ENCODE data around the gene MEIS2. TPM values are rescaled to one million over a fixed set of nuclear protein-coding genes. Genes with fewer than 3 reads are reported as not detected.

Gene MEIS2
- total and polyA plus RNA-seq, 7 donors = 1.4 to 154 (median 76.0) TPM

- Histone ChIP-seq H3K27ac (peak overlapping the region in 1 of 4 donors; percentile 5), H3K4me1 (peaks cover 0 to 32% (median 14%) of the 10 kb centered on the region in 4 donors), H3K27me3 (no peaks in the 10 kb centered on the region), H3K4me3 (no peak overlapping the region), H3K9me3 (no peaks in the 10 kb centered on the region), H3K36me3 (peaks cover 0 to 8% (median 0%) of the 10 kb centered on the region in 4 donors)
- 89 to 92% methylated on average over 5 of the region's 5 CpGs for WGBS, 2 donors
- intact Hi-C loops (cut with DNase I) = no loop called here
- TF ChIP-seq POLR2A (IDR thresholded peaks at IDR 0.05) (no peak), EP300 (IDR thresholded peaks at IDR 0.05) (no peak), POLR2AphosphoS5 (IDR thresholded peaks at IDR 0.05) (no peak), CTCF (IDR thresholded peaks at IDR 0.05) (no peak)
- DNase-seq = no peak
Measured at GRCh38 chr15:36933255-36933990, 166.9 kb downstream of the MEIS2 start.

- no peak overlapping the region for H3K4me3 ChIP-seq
- WGBS, 2 donors = 87 to 93% methylated on average over 5 of the region's 5 CpGs
- peaks cover 0 to 8% (median 0%) of the 10 kb centered on the region in 4 donors for H3K36me3 ChIP-seq
- H3K4me1 ChIP-seq = peaks cover 0 to 38% (median 20%) of the 10 kb centered on the region in 4 donors
- no peaks in the 10 kb centered on the region for H3K9me3 ChIP-seq
- intact Hi-C loops (cut with DNase I) = no loop called here
- H3K27ac ChIP-seq = no peak overlapping the region
- TF ChIP-seq POLR2A (IDR thresholded peaks at IDR 0.05) = no peak
- H3K27me3 ChIP-seq = no peaks in the 10 kb centered on the region
- DNase-seq = no peak
Measured at GRCh38 chr15:36932070-36932469, 168.3 kb downstream of the MEIS2 start.

GRCh38 chr15:36931434-36931833, 168.9 kb downstream of the MEIS2 start:
- H3K27ac ChIP-seq = no peak overlapping the region
- H3K4me1 ChIP-seq = peaks cover 0 to 44% (median 26%) of the 10 kb centered on the region in 4 donors
- no peak for TF ChIP-seq POLR2A (IDR thresholded peaks at IDR 0.05)
- TF ChIP-seq EP300 (IDR thresholded peaks at IDR 0.05) = no peak
- no peak for TF ChIP-seq POLR2AphosphoS5 (IDR thresholded peaks at IDR 0.05)
- no peak for TF ChIP-seq CTCF (IDR thresholded peaks at IDR 0.05)
- no peak for DNase-seq
- 59 to 60% methylated on average over 3 of the region's 3 CpGs for WGBS, 2 donors
- no peaks in the 10 kb centered on the region for H3K9me3 ChIP-seq
- H3K27me3 ChIP-seq = no peaks in the 10 kb centered on the region
- no peak overlapping the region for H3K4me3 ChIP-seq
- intact Hi-C loops (cut with DNase I) = no loop called here
- H3K36me3 ChIP-seq = peaks cover 0 to 8% (median 0%) of the 10 kb centered on the region in 4 donors

- Histone ChIP-seq H3K4me1 (peaks cover 0 to 51% (median 48%) of the 10 kb centered on the region in 4 donors), H3K4me3 (no peak overlapping the region), H3K9me3 (no peaks in the 10 kb centered on the region), H3K27me3 (no peaks in the 10 kb centered on the region), H3K27ac (peak overlapping the region in 3 of 4 donors; percentile 43 to 58 (median 47)), H3K36me3 (peaks cover 0 to 8% (median 0%) of the 10 kb centered on the region in 4 donors)
- no peak for DNase-seq
- no peak for TF ChIP-seq EP300 (IDR thresholded peaks at IDR 0.05)
- no peak for TF ChIP-seq POLR2AphosphoS5 (IDR thresholded peaks at IDR 0.05)
- no peak for TF ChIP-seq CTCF (IDR thresholded peaks at IDR 0.05)
- no peak for TF ChIP-seq POLR2A (IDR thresholded peaks at IDR 0.05)
- 54 to 77% methylated on average over 3 of the region's 3 CpGs for WGBS, 2 donors
- intact Hi-C loops (cut with DNase I) = no loop called here
Measured at GRCh38 chr15:36926427-36926825, 173.9 kb downstream of the MEIS2 start.

DNA sequence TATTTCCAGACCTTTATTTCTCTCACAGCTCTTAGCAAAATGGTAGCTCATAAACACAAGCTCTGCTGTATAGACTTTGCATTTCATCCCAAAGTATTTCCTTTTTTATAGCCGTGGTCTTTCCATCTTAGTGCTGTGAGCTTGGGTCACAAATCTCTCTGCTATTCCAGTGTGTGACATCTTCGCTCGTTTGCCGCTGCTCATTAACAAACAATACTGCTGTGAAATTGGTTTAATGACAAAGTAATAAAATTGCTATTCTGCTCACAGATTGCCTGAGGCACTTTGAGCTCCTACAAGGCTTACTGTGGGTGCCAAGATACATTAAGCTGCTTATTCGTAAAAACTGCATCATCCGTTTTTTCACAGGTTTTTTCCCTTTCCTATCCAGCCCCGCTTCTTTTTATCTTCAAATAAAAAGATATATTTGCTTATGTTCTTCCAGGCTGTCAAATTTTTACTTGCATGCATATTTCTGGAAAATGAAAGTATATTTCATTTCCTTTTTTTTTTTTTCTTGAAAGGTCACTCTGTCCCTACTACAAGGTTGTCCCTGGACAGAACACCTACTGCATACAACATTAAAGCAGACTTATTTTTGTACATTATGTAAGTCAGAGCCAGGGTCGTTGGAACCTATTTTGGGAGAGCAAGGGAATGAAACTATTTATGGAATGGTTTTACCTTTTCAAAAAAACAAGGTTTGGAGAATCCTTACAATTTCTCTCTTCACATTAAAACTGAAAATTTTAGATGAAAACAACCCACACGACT, 174.5 kb downstream of the MEIS2 start:
- intact Hi-C loops (cut with DNase I) = no loop called here
- WGBS, 2 donors = 51 to 80% methylated on average over 9 of the region's 9 CpGs
- no peak for DNase-seq
- H3K27me3 ChIP-seq = no peaks in the 10 kb centered on the region
- peak overlapping the region in 3 of 4 donors; percentile 43 to 58 (median 47) for H3K27ac ChIP-seq
- H3K4me3 ChIP-seq = no peak overlapping the region
- H3K4me1 ChIP-seq = peaks cover 0 to 55% (median 48%) of the 10 kb centered on the region in 4 donors
- no peaks in the 10 kb centered on the region for H3K9me3 ChIP-seq
- TF ChIP-seq EP300 (IDR thresholded peaks at IDR 0.05) = no peak
- no peak for TF ChIP-seq POLR2A (IDR thresholded peaks at IDR 0.05)
- TF ChIP-seq POLR2AphosphoS5 (IDR thresholded peaks at IDR 0.05) = no peak
- TF ChIP-seq CTCF (IDR thresholded peaks at IDR 0.05) = no peak
- H3K36me3 ChIP-seq = peaks cover 0 to 8% (median 0%) of the 10 kb centered on the region in 4 donors
